ENCODE results near the gene DCLK1.
A peak's percentile ranks its signal among the peaks of the same experiment; 100 is the strongest.

The DCLK1 gene

GRCh38 chr13:35894636-35895035 lies 236.5 kb downstream of the DCLK1 start:
- no peak overlapping the region for H3K4me3 ChIP-seq (ENCODE audit: severe bottlenecking)
- TF ChIP-seq CTCF (IDR thresholded peaks at IDR 0.05; ENCODE audit: poor library complexity, severe bottlenecking): no peak
- DNase-seq (ENCODE audit: low spot score): no peak

GRCh38 chr13:35892837-35893814 lies 238.1 kb downstream of the DCLK1 start:
- no peak for ATAC-seq (ENCODE audit: low read depth)
- H3K4me1 ChIP-seq (ENCODE audit: insufficient read depth, poor library complexity, severe bottlenecking): peaks cover 24% of the 10 kb centered on the region
- peak overlapping the region; percentile 56 for H3K27ac ChIP-seq (ENCODE audit: poor library complexity, severe bottlenecking)
- no peak for TF ChIP-seq CTCF (IDR thresholded peaks at IDR 0.05; ENCODE audit: poor library complexity, severe bottlenecking)
- H3K36me3 ChIP-seq (ENCODE audit: low read depth): no peaks in the 10 kb centered on the region
- DNase-seq (ENCODE audit: low spot score): no peak
- H3K27me3 ChIP-seq (ENCODE audit: insufficient read depth, poor library complexity, severe bottlenecking): no peaks in the 10 kb centered on the region
- H3K4me3 ChIP-seq (ENCODE audit: severe bottlenecking): no peak overlapping the region
- no peaks in the 10 kb centered on the region for H3K9me3 ChIP-seq (ENCODE audit: severe bottlenecking)

More at GRCh38 chr13:35894636-35895035, 236.5 kb downstream of the DCLK1 start:
- Histone ChIP-seq H3K27ac (ENCODE audit: poor library complexity, severe bottlenecking) (no peak overlapping the region), H3K27me3 (ENCODE audit: insufficient read depth, poor library complexity, severe bottlenecking) (no peaks in the 10 kb centered on the region), H3K9me3 (ENCODE audit: severe bottlenecking) (no peaks in the 10 kb centered on the region), H3K36me3 (ENCODE audit: low read depth) (no peaks in the 10 kb centered on the region), H3K4me1 (ENCODE audit: insufficient read depth, poor library complexity, severe bottlenecking) (peaks cover 20% of the 10 kb centered on the region)
- no peak for ATAC-seq (ENCODE audit: low read depth)

GRCh38 chr13:35891507-35892441 lies 239.4 kb downstream of the DCLK1 start:
- Histone ChIP-seq H3K4me3 (ENCODE audit: severe bottlenecking) (no peak overlapping the region), H3K9me3 (ENCODE audit: severe bottlenecking) (no peaks in the 10 kb centered on the region), H3K27me3 (ENCODE audit: insufficient read depth, poor library complexity, severe bottlenecking) (no peaks in the 10 kb centered on the region), H3K36me3 (ENCODE audit: low read depth) (no peaks in the 10 kb centered on the region), H3K4me1 (ENCODE audit: insufficient read depth, poor library complexity, severe bottlenecking) (peaks cover 24% of the 10 kb centered on the region), H3K27ac (ENCODE audit: poor library complexity, severe bottlenecking) (peak overlapping the region; percentile 56)
- TF ChIP-seq CTCF (IDR thresholded peaks at IDR 0.05; ENCODE audit: poor library complexity, severe bottlenecking): no peak
- ATAC-seq (ENCODE audit: low read depth): peak; percentile 93
- DNase-seq (ENCODE audit: low spot score): no peak

GRCh38 chr13:35889560-35889959 lies 241.6 kb downstream of the DCLK1 start:
- TF ChIP-seq CTCF (IDR thresholded peaks at IDR 0.05; ENCODE audit: poor library complexity, severe bottlenecking): no peak
- H3K27me3 ChIP-seq (ENCODE audit: insufficient read depth, poor library complexity, severe bottlenecking): no peaks in the 10 kb centered on the region
- H3K27ac ChIP-seq (ENCODE audit: poor library complexity, severe bottlenecking): no peak overlapping the region
- H3K4me1 ChIP-seq (ENCODE audit: insufficient read depth, poor library complexity, severe bottlenecking): peaks cover 24% of the 10 kb centered on the region
- DNase-seq (ENCODE audit: low spot score) (no peak), ATAC-seq (ENCODE audit: low read depth) (no peak)
- H3K4me3 ChIP-seq (ENCODE audit: severe bottlenecking): no peak overlapping the region
- no peaks in the 10 kb centered on the region for H3K36me3 ChIP-seq (ENCODE audit: low read depth)
- no peaks in the 10 kb centered on the region for H3K9me3 ChIP-seq (ENCODE audit: severe bottlenecking)
